DMS53 treated with DMSO at 0.1 percent for 48 hours (cell line): ENCODE data around the gene DLG1.

Experiments
- DNase-seq: peaks from one replicate; lab custom pipeline; 2025; ENCODE audit not compliant: unreplicated experiment; lab: John Stamatoyannopoulos, UW

Gene DLG1

GRCh38 chr3:197253238-197253947 is 45.0 kb downstream of the DLG1 start:
- no peak for DNase-seq

DNA sequence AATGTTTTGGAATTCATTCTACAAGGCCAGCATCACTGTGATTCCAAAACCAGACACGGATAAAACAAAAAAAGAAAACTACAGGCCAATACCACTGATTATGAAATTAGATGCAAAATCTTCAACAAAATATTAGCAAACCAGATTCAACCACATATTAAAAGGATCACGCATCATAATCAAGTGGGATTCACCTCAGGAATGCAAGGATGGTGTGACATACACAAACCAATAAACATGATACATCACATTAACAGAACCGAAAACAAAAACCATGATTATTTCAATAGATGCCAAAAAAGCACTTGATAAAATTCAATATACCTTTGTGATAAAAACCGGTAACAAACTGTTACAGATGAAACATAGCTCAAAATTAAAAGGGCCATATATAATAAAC is 48.9 kb downstream of the DLG1 start:
- DNase-seq = no peak

DNA sequence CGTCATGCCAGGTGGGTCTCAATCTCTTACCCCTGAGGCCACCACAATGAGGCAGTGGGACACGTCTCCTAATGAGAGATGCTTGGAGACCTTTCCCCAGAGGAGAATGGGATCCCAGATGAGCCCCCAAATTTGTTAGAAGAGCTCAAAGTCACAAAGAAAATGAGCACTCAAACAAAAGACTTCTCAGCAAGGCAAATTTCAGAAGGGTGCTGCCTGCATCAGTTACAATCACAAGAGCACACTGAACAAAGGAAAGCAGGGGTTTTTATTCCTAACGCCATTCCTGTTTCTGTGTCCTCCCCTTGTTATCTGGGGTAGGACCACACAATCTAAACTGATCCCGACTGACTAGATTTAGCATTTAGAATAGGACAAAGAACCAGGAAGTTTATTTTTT is 50.1 kb downstream of the DLG1 start:
- no peak for DNase-seq

DNA sequence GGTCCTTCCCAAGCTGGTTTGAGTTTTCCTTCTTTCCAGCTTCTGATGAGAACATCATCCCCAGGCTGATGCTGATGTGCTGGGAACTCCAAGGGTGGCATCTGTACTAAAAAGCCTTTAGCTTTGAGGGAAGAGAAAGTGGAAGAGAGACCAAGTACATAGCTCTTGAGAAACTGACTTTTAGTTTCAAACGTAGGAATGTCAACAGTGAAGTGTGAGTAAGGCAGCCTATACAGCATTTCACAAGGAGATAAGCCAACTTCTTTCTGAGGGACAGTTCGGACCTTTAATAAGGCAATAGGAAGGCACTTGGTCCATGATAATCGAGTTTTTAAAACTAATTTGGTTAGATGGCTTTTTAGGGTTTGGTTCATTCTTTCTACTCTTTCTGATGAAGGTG is 53.7 kb downstream of the DLG1 start:
- no peak for DNase-seq

DNA sequence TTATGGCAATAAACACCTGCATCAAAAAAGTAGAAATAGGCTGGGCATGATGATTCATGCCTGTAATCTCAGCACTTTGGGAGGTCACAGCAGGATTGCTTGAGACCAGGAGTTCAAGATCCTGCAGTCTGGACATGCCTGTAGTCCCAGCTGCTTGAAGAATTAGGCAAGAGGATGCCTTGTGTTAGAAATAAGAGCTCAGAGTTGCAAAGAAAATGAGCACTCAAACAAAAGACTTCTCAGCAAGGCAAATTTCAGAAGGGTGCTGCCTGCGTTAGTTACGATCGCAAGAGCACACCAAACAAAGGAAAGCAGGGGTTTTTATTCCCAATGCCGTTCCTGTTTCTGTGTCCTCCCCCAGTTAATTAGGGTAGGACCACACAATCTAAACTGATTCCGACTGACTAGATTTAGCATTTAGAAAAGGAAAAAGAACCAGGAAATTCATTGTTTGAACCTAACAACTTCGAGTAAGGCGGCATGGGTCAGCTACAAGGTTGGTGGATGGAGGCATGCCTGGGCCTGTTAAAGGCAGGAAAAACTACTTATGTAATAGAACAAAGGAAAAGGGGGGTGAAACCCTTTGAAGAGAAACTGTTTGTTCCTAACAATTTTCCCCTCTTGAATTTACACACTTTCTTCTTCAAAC is 55.5 kb downstream of the DLG1 start:
- DNase-seq = no peak

GRCh38 chr3:197241173-197241572 is 57.2 kb downstream of the DLG1 start:
- no peak for DNase-seq

DNA sequence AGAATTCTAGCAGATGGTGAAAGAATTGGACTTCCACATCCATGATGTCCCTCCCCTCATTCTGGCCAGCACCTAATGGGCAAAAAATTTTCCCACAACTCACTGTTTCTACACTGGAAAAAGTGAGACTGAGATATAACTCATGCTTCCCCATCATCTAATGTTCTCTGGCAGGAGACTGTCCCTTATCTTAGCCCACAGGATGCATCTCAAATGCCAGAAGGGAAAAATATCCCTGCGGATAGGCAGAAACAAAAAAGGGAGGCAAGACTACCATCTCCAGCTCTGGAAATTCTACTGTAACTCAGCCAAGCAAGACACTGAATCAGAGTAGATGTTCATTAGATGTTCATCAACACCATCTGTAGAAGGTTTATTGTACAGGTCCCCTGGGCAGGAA is 58.6 kb downstream of the DLG1 start:
- DNase-seq = no peak

GRCh38 chr3:197238842-197239241 is 59.6 kb downstream of the DLG1 start:
- DNase-seq = no peak

GRCh38 chr3:197237897-197238296 is 60.5 kb downstream of the DLG1 start:
- DNase-seq = no peak

DNA sequence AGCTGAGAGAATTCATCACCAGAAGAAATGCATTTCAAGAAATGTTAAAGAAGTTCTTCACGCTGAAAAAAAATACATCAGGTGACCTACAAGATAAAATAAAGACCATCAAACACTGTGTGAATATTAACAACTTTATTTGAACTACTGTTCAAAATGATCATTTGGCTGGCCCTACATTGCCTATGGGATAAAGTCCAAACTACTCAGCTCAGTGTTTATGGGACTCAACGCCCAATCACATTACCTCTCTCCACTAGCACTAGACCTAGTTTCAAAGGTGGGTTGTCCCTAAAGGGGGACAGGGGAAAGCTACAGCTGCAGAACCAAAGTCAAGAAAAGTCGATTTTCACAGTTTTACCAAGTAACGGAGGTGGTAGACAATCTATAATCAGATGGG is 62.0 kb downstream of the DLG1 start:
- no peak for DNase-seq

- DNase-seq = no peak
Observed at GRCh38 chr3:197234947-197235914, 63.2 kb downstream of the DLG1 start.

DNA sequence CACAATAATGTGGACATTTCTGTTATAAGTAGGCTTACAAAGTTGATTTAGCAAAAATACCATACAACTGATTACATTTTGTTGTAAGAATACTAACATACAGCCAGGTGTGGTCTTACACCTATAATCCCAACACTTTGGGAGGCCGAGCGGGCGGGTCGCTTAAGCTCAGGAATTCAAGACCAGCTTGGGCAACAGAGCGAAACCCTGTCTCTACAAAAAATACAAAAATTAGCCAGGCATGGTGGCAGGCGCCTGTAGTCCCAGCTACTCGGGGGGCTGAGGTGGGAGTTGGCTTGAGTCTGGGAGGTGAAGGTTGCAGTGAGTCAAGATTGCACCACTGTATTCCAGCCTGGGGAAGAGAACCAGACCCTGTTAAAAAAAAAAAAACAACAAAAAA is 67.1 kb downstream of the DLG1 start:
- no peak for DNase-seq

- no peak for DNase-seq
Observed at GRCh38 chr3:197229836-197230235, 68.6 kb downstream of the DLG1 start.

DNA sequence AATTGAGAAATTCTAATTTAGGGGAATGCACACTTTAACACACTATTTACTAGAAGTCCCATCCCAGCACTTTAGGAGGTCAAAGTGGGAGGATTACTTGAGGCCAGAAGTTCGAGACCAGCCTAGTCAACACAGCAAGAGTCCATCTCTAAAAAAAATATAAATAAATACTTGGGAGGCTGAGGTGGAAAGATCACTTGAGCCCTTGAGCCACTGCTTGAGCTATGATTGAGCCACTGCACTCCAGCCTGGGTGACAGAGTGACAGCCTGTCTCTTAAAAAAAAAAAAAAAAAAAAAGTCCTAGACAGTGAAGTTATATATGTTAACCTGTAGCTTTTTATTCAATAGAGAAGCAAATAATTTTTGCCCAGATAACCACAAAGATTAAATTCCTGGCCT is 69.2 kb downstream of the DLG1 start:
- DNase-seq = no peak

GRCh38 chr3:197227780-197228574 is 70.4 kb downstream of the DLG1 start:
- no peak for DNase-seq

GRCh38 chr3:197226179-197226578 is 72.2 kb downstream of the DLG1 start:
- no peak for DNase-seq

DNA sequence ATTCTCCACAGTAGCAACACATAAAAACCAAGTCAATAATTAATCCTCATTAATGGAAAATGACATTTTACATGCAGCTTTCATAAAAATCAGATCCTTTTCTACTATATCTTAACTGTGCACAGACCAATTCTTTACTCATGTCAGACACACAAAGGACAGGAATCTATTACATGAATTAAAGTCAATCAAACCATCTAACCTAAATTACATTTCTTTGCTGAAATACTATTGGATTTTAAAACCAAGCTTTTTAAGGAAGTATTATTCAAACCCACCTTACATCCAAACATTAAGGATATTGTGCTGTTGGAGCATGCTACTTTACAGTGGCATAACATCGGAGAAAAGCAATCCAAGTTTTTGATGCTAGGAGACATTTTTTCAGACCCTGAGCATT is 72.8 kb downstream of the DLG1 start:
- no peak for DNase-seq

DNA sequence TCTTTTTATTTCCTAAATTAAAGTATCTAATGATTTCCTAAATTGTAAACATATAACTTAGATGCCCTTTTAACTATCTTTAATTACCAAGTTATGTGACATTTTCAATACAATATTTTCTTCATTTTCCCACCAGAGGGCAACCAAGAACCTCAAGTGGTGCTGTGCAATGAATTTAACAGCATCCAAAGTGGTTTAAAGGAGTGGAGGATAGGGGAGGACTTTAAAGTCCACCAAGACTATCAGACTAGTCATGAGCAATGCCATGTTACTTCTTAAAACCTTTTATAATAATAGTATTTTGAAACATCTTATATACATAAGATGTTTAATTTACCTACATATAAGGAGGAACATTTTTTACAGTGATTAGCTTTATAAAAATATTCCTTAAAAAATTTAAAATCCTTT is 74.4 kb downstream of the DLG1 start:
- peak; percentile 10 for DNase-seq

DNA sequence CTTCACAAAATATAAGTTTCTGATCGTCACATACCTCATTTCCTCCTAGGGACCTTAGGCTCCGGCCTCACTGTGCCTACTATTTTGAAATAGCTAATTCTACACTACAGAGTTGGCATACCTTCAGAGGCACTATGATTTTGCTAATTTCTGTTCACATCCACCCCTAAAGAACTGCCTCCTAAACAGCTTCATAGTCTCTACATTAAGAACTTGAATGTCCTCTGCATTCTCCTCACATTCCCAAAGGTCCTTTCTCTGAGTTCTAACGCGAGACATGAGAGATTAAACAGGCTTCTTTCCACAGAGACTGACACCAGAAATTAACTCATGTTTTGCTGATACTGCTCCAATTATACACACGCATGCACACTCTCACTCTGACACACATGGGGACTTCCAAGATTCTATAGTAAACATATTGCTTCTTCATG is 75.5 kb downstream of the DLG1 start:
- DNase-seq = no peak

DNA sequence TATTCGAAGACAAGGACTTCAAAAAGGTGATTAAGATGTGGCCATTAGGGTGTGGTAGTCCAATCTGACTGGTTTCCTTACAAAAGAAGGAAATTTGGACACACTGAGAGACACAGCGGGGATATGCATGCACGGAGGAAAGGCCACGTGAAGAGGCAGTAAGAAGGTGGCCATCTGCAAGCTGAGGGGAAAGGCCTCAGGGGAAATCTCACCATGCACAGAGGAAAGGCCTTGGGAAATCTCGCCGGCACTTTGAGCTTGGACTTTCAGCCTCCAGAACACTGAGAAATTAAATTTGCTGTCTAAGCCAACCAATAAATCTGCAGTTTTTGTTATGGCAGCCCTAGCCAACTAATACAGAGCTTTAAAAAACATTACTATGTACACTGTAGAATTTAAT is 78.8 kb downstream of the DLG1 start:
- no peak for DNase-seq

DNA sequence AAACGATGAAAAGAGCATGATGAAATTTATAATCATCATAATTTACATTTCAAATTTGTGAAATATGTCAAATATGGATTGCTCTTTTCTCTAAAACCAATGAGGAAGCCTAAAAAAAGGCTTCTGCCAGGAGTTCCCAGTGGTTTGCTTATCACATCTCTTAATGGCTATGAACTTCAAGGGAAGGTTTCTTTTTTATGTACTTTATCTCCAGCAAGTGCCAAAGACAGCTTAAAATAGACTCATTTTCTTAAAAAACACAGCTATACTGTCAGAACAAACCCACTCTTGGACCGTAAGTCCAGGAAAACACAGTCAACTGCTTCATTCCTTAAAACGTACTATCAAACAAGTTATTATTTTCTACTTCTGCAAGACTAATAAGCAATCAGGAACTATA is 80.2 kb downstream of the DLG1 start:
- DNase-seq = no peak
